ENCODE results near the gene NOXO1.
"Not testable (repeated sequence)": the region's sequence is repeated elsewhere in the genome, so short reads cannot be mapped to it uniquely, and the experiment has no call there.

NOXO1 gene

GRCh38 chr16:1981398-1981836 is at the start of gene NOXO1:
NOXO1 (minus strand) TSS chr16:1981469; CDS start chr16:1981179, 290 bp downstream.
- DNase-seq, result no peak

- DNase-seq, result no peak
Observed at GRCh38 chr16:2030036-2030435, 48.8 kb upstream of the NOXO1 start.

- no peak for DNase-seq
Observed at GRCh38 chr16:2029350-2029749, 48.1 kb upstream of the NOXO1 start.

GRCh38 chr16:2028620-2029220 is 47.5 kb upstream of the NOXO1 start:
- DNase-seq, result no peak

GRCh38 chr16:2028146-2028545 is 46.9 kb upstream of the NOXO1 start:
- DNase-seq, result no peak

- peak in 1 of 2 donors; percentile 17 for DNase-seq
Observed at GRCh38 chr16:2027024-2028010, 46.0 kb upstream of the NOXO1 start.

GRCh38 chr16:2026461-2027023 is 45.3 kb upstream of the NOXO1 start, which contains the start of gene NHERF2:
NHERF2 (plus strand) TSS chr16:2026902; CDS start chr16:2027006, 104 bp downstream.
- peak in 1 of 2 donors; percentile 27 for DNase-seq

GRCh38 chr16:2025878-2026460 is 44.7 kb upstream of the NOXO1 start:
- DNase-seq, result no peak

GRCh38 chr16:2025251-2025650 is 44.0 kb upstream of the NOXO1 start:
- DNase-seq, result no peak

GRCh38 chr16:2024032-2024420 is 42.8 kb upstream of the NOXO1 start:
- DNase-seq, result no peak

- DNase-seq, result peak; percentile 93 to 95
Observed at GRCh38 chr16:2023092-2024031, 42.1 kb upstream of the NOXO1 start.

GRCh38 chr16:2022723-2023091 is 41.4 kb upstream of the NOXO1 start:
- no peak for DNase-seq

- no peak for DNase-seq
Observed at GRCh38 chr16:2019921-2020831, 38.9 kb upstream of the NOXO1 start.

- no peak for DNase-seq
Observed at GRCh38 chr16:2019518-2019920, 38.2 kb upstream of the NOXO1 start, which contains the start of gene NPW. NPW (plus strand) TSS chr16:2019785.

- DNase-seq, result no peak
Observed at GRCh38 chr16:2016407-2016922, 35.2 kb upstream of the NOXO1 start.

- no peak for DNase-seq
Observed at GRCh38 chr16:2015947-2016208, 34.6 kb upstream of the NOXO1 start.

GRCh38 chr16:2015117-2015946 is 34.1 kb upstream of the NOXO1 start:
- DNase-seq, result peak in 1 of 2 donors; percentile 49

GRCh38 chr16:2013527-2013926 is 32.3 kb upstream of the NOXO1 start:
- no peak for DNase-seq

GRCh38 chr16:2011726-2012125 is 30.5 kb upstream of the NOXO1 start:
- not testable (repeated sequence) for DNase-seq

All from CD4-positive, alpha-beta T cell treated with Interleukin-4 for 1 hour (primary cell).